K562 (cell line): ENCODE measurements around the gene ZKSCAN8. TPM values are rescaled to one million over a fixed set of nuclear protein-coding genes. Genes with fewer than 3 reads are reported as not detected.
A peak's percentile ranks its signal among the peaks of the same experiment; 100 is the strongest.

Source experiments
- BCOR ChIP-seq: fragments of 450-650 bp; IDR thresholded peaks from 2 replicates; pipeline ENCODE4 v1.6.1; 2016
- CEBPB ChIP-seq: fragments of 450-650 bp; IDR thresholded peaks from 2 replicates; pipeline ENCODE4 v1.6.1; 2016; ENCODE audit warnings: missing genetic modification characterization, missing compliant biosample characterization
- CHD4 ChIP-seq: fragments of 200-600 bp; sonication (generic); IDR thresholded peaks from 3 replicates; pipeline ENCODE4 v1.6.1; 2012; ENCODE audit warnings: low read depth, mild to moderate bottlenecking, mixed read lengths, low read length, inconsistent platforms; ENCODE audit not compliant: insufficient read depth, insufficient replicate concordance, poor library complexity, severe bottlenecking
- ELF2 ChIP-seq: fragments of 250-450 bp; sonication (Bioruptor Pico); IDR thresholded peaks from 2 replicates; pipeline ENCODE4 v1.5.0; 2021; ENCODE audit warnings: mild to moderate bottlenecking
- HMG20A ChIP-seq: fragments of 450-650 bp; formaldehyde crosslinking; conservative IDR thresholded peaks from 2 replicates; pipeline ENCODE4 v1.4.0; 2020; ENCODE audit warnings: mild to moderate bottlenecking, mixed read lengths
- MAFK ChIP-seq: IDR thresholded peaks from 2 replicates; pipeline ENCODE4 v1.6.1; 2011; ENCODE audit warnings: low read length, improper control_type of control experiment
- MCM2 ChIP-seq: fragments of 450-650 bp; IDR thresholded peaks from 2 replicates; pipeline ENCODE4 v1.6.1; 2017; ENCODE audit warnings: low read depth, mild to moderate bottlenecking
- MTA3 ChIP-seq: fragments of 450-650 bp; formaldehyde crosslinking; IDR thresholded peaks from 2 replicates; pipeline ENCODE4 v1.6.1; 2017; ENCODE audit warnings: mild to moderate bottlenecking, borderline replicate concordance
- MYBL2 ChIP-seq, 2 experiments: fragments of 450-650 bp in 1 of 2; sonication (generic) in 1 of 2; formaldehyde crosslinking in 1 of 2; IDR thresholded peaks; 2 replicates each; pipeline versions ENCODE4 v1.6.1 to v1.8.1; 2017 to 2022; ENCODE audit warnings: borderline replicate concordance in 1 of 2, inconsistent platforms in 1 of 2, low read depth in 1 of 2, mild to moderate bottlenecking in 1 of 2, missing genetic modification reagents in 1 of 2, moderate library complexity in 1 of 2
- NUFIP1 ChIP-seq: fragments of 450-650 bp; IDR thresholded peaks from 2 replicates; pipeline ENCODE4 v1.6.1; 2018; ENCODE audit not compliant: partially characterized antibody
- TAF7 ChIP-seq: fragments of 450-650 bp; IDR thresholded peaks from 2 replicates; pipeline ENCODE4 v1.6.1; 2016; ENCODE audit warnings: missing genetic modification characterization, missing compliant biosample characterization
- ZC3H11A ChIP-seq: IDR thresholded peaks from 2 replicates; pipeline ENCODE4 v1.6.1; 2012; ENCODE audit warnings: low read depth, low read length, improper control_type of control experiment
- ZC3H8 ChIP-seq: fragments of 450-650 bp; IDR thresholded peaks from 2 replicates; pipeline ENCODE4 v1.6.1; 2017
- ZKSCAN1 ChIP-seq: fragments of 150-350 bp; IDR thresholded peaks from 2 replicates; pipeline ENCODE4 v1.6.1; 2016; ENCODE audit warnings: low read depth, low read length
- ZNF589 ChIP-seq: fragments of 200-800 bp; sonication (Bioruptor generic); IDR thresholded peaks from 2 replicates; pipeline ENCODE4 v1.6.1; 2016; ENCODE audit warnings: low read depth, missing genetic modification characterization, missing compliant biosample characterization
- polyA plus RNA-seq, 8 experiments: library from polyadenylated mRNA; depleted of rRNA in 4 of 8; stranded (reverse) in 5 of 8; unstranded in 3 of 8; fragments of >200 nt; fragmentation: Nextera tagmentation in 2 of 8; fragmentation: Illumina TruSeq in 1 of 8; extraction: Ambion mirVana in 2 of 8; extraction: Trizol in 1 of 8; gene quantifications; 2 replicates each; pipeline versions ENCODE4 v1.2.1 to v1.2.3, GENCODE V29; 2011 to 2014; ENCODE audit warnings: inconsistent platforms in 1 of 8, missing spikeins in 1 of 8
- total RNA-seq, 7 experiments: library from RNA; depleted of rRNA in 6 of 7; stranded (reverse); fragments of >200 nt in 6 of 7; fragmentation: Illumina TruSeq in 2 of 7; extraction: Trizol in 2 of 7; gene quantifications; 2 replicates each; pipeline versions ENCODE4 v1.2.1 to v1.2.3, GENCODE V29; 2011 to 2021; ENCODE audit warnings: low replicate concordance in 1 of 7
- TF ChIP-seq, protein P1 (sequence below): fragments of 450-650 bp; formaldehyde crosslinking; IDR thresholded peaks from 2 replicates; pipeline ENCODE4 v1.4.0; 2020; ENCODE audit warnings: mild to moderate bottlenecking, moderate library complexity
- TF ChIP-seq, protein P2 (sequence below), 3 experiments: IDR thresholded peaks in 2 of 3; conservative IDR thresholded peaks in 1 of 3; 2 replicates each; pipeline ENCODE4 v1.5.1; 2011 to 2012; ENCODE audit warnings: low read length in 3 of 3, mild to moderate bottlenecking in 3 of 3, control low read depth in 2 of 3, improper control_type of control experiment in 1 of 3, inconsistent platforms in 1 of 3, low read depth in 1 of 3, mixed read lengths in 1 of 3, moderate library complexity in 1 of 3; ENCODE audit not compliant: insufficient read depth in 2 of 3
- TF ChIP-seq, protein P3 (sequence below): sonication (generic); formaldehyde crosslinking; IDR thresholded peaks from 2 replicates; pipeline ENCODE4 v1.8.1; 2023; ENCODE audit warnings: missing genetic modification reagents, mild to moderate bottlenecking, borderline replicate concordance

Gene ZKSCAN8
- total and polyA plus RNA-seq, 9 of the 15 experiments (the other 6 are each of a cell fraction or from before 2014, with no cell fraction given) = 3.3 to 37.7 (median 21.7) TPM

DNA sequence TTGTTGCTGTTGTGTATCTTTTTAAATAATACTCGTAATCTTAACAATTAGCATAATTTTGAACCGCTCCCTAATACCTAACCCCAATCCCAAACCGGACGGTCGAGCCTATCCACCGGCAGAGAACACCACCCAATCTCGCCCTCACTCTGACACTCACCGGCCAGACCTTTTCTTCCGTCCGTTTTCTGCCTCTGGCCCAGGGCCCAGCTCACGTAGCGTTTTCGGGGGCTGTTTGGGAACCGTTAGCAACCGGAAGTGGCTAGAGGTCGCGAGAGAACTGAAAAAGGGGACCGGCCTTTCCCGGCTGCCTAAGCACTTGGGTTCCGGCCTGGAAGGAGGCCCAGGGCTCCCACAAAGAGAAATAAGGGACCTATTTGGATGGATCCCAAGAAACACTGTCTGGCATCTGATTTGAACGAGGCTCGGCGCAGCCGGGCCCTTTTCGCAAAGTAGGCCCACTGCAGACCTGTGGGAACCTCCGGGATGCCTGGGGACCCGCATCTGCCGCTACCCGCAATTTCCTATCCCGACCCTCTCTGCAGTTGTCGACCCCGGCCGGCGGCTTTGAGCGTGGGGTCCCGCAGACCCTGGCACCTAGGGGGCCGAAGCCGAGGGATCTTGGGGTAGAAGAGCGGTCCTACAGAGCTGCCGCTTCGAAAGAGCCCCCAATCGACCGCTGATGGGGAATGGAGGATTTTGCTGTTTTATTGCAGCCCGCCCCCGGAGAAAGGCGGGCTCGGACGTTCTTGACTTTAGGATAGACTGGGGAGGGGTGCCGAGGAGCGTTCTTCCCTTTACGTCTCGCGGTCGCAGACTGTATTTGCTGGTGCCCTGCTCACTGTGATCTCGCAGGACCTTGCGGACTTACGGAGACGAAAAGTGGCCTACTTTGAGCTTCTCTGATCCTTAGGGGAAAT, 4.8 kb upstream of the ZKSCAN8 start (continued):
- TF ChIP-seq HMG20A (CRISPR knock-in tag) = 0 out of 2 replicates have a peak, but pooled peaks have one; percentile 36
- TF ChIP-seq TAF7 (tag) = peak; percentile 90
- peak; percentile 59; the same call in 1 of the 2 replicates for TF ChIP-seq MAFK
- TF ChIP-seq NUFIP1 = peak; percentile 45
- TF ChIP-seq ZKSCAN1 = peak; percentile 90
- TF ChIP-seq CEBPB (tag) = no peak
- TF ChIP-seq, protein P1, sequence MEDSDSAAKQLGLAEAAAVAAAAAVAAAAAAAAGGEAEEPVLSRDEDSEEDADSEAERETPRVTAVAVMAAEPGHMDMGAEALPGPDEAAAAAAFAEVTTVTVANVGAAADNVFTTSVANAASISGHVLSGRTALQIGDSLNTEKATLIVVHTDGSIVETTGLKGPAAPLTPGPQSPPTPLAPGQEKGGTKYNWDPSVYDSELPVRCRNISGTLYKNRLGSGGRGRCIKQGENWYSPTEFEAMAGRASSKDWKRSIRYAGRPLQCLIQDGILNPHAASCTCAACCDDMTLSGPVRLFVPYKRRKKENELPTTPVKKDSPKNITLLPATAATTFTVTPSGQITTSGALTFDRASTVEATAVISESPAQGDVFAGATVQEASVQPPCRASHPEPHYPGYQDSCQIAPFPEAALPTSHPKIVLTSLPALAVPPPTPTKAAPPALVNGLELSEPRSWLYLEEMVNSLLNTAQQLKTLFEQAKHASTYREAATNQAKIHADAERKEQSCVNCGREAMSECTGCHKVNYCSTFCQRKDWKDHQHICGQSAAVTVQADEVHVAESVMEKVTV (CRISPR knock-in tag) = peak; percentile 33; the same call in 1 of the 2 replicates
- TF ChIP-seq ZC3H11A = peak; percentile 96
- TF ChIP-seq ELF2 (CRISPR knock-in tag) = peak; percentile 76; the same call in 1 of the 2 replicates
- TF ChIP-seq BCOR = peak; percentile 65; the same call in 1 of the 2 replicates
- TF ChIP-seq MTA3 = peak; percentile 97
- TF ChIP-seq MCM2 = no peak
- TF ChIP-seq ZNF589 (CRISPR knock-in tag) = peak; percentile 95
- peak; percentile 99 for TF ChIP-seq MYBL2 (IDR thresholded peaks at IDR 0.05; ENCODE audit: low read depth)
- TF ChIP-seq MYBL2 (CRISPR knock-in tag; IDR thresholded peaks at IDR 0.05; ENCODE audit: borderline replicate concordance) = peak; percentile 28; the same call in 1 of the 2 replicates
- TF ChIP-seq ZC3H8 = 0 out of 2 replicates have a peak, but pooled peaks have one; percentile 29
- peak; percentile 27 for TF ChIP-seq CHD4
- TF ChIP-seq, protein P2, sequence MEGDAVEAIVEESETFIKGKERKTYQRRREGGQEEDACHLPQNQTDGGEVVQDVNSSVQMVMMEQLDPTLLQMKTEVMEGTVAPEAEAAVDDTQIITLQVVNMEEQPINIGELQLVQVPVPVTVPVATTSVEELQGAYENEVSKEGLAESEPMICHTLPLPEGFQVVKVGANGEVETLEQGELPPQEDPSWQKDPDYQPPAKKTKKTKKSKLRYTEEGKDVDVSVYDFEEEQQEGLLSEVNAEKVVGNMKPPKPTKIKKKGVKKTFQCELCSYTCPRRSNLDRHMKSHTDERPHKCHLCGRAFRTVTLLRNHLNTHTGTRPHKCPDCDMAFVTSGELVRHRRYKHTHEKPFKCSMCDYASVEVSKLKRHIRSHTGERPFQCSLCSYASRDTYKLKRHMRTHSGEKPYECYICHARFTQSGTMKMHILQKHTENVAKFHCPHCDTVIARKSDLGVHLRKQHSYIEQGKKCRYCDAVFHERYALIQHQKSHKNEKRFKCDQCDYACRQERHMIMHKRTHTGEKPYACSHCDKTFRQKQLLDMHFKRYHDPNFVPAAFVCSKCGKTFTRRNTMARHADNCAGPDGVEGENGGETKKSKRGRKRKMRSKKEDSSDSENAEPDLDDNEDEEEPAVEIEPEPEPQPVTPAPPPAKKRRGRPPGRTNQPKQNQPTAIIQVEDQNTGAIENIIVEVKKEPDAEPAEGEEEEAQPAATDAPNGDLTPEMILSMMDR (IDR thresholded peaks at IDR 0.05 in 2 of 3, conservative IDR thresholded peaks at IDR 0.05 in 1 of 3; ENCODE audit: insufficient read depth in 2 of 3, low read depth in 1 of 3, low read length in 3 of 3) = no peak
- TF ChIP-seq, protein P3, sequence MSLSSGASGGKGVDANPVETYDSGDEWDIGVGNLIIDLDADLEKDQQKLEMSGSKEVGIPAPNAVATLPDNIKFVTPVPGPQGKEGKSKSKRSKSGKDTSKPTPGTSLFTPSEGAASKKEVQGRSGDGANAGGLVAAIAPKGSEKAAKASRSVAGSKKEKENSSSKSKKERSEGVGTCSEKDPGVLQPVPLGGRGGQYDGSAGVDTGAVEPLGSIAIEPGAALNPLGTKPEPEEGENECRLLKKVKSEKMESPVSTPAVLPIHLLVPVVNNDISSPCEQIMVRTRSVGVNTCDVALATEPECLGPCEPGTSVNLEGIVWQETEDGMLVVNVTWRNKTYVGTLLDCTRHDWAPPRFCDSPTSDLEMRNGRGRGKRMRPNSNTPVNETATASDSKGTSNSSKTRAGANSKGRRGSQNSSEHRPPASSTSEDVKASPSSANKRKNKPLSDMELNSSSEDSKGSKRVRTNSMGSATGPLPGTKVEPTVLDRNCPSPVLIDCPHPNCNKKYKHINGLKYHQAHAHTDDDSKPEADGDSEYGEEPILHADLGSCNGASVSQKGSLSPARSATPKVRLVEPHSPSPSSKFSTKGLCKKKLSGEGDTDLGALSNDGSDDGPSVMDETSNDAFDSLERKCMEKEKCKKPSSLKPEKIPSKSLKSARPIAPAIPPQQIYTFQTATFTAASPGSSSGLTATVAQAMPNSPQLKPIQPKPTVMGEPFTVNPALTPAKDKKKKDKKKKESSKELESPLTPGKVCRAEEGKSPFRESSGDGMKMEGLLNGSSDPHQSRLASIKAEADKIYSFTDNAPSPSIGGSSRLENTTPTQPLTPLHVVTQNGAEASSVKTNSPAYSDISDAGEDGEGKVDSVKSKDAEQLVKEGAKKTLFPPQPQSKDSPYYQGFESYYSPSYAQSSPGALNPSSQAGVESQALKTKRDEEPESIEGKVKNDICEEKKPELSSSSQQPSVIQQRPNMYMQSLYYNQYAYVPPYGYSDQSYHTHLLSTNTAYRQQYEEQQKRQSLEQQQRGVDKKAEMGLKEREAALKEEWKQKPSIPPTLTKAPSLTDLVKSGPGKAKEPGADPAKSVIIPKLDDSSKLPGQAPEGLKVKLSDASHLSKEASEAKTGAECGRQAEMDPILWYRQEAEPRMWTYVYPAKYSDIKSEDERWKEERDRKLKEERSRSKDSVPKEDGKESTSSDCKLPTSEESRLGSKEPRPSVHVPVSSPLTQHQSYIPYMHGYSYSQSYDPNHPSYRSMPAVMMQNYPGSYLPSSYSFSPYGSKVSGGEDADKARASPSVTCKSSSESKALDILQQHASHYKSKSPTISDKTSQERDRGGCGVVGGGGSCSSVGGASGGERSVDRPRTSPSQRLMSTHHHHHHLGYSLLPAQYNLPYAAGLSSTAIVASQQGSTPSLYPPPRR = peak; percentile 70; the same call in 1 of the 2 replicates
